HepG2 (cell line): ENCODE data around the gene FXN. TPM values are rescaled to one million over a fixed set of nuclear protein-coding genes. Genes with fewer than 3 reads are reported as not detected.
A peak's percentile ranks its signal among the peaks of the same experiment; 100 is the strongest.

Experiments used
- ASH2L ChIP-seq: fragments of 300-600, 200-600 bp; sonication (generic); IDR thresholded peaks from 2 replicates; pipeline ENCODE4 v1.7.0; 2017; ENCODE audit warnings: low read depth, mild to moderate bottlenecking, moderate library complexity, mixed read lengths, low read length; ENCODE audit not compliant: insufficient read length
- CBFB ChIP-seq: sonication (generic); formaldehyde crosslinking; IDR thresholded peaks from 2 replicates; pipeline ENCODE4 v1.4.0; 2020; ENCODE audit warnings: missing genetic modification reagents
- GLI4 ChIP-seq: sonication (generic); formaldehyde crosslinking; IDR thresholded peaks from 2 replicates; pipeline ENCODE4 v1.5.1; 2020; ENCODE audit warnings: missing genetic modification reagents, mild to moderate bottlenecking, moderate library complexity, borderline replicate concordance
- ISL2 ChIP-seq: sonication (generic); formaldehyde crosslinking; IDR thresholded peaks from 2 replicates; pipeline ENCODE4 v1.5.0; 2020; ENCODE audit warnings: missing genetic modification reagents
- JUNB ChIP-seq: sonication (generic); formaldehyde crosslinking; IDR thresholded peaks from 2 replicates; pipeline ENCODE4 v1.8.0; 2022; ENCODE audit warnings: missing genetic modification reagents, mild to moderate bottlenecking, borderline replicate concordance
- KDM2A ChIP-seq: sonication (generic); formaldehyde crosslinking; IDR thresholded peaks from 2 replicates; pipeline ENCODE4 v1.4.0; 2020; ENCODE audit warnings: low read depth, missing genetic modification reagents, borderline replicate concordance
- RAD21 ChIP-seq: fragments of 450-650 bp; formaldehyde crosslinking; IDR thresholded peaks from 2 replicates; pipeline ENCODE4 v1.5.0; 2020; ENCODE audit warnings: mild to moderate bottlenecking
- SMAD9 ChIP-seq: sonication (generic); formaldehyde crosslinking; IDR thresholded peaks from 2 replicates; pipeline ENCODE4 v1.5.1; 2020; ENCODE audit warnings: mild to moderate bottlenecking, missing genetic modification reagents
- SRY ChIP-seq: sonication (generic); formaldehyde crosslinking; IDR thresholded peaks from 2 replicates; pipeline ENCODE4 v1.8.0; 2022; ENCODE audit warnings: mild to moderate bottlenecking, missing genetic modification reagents
- TBX2 ChIP-seq: sonication (generic); formaldehyde crosslinking; IDR thresholded peaks from 2 replicates; pipeline ENCODE4 v1.5.0; 2020; ENCODE audit warnings: missing genetic modification reagents, mild to moderate bottlenecking, borderline replicate concordance
- TMF1 ChIP-seq: sonication (generic); formaldehyde crosslinking; IDR thresholded peaks from 2 replicates; pipeline ENCODE4 v1.8.1; 2022; ENCODE audit warnings: low read depth, missing genetic modification reagents
- TP53 ChIP-seq: sonication (generic); formaldehyde crosslinking; conservative IDR thresholded peaks from 2 replicates; pipeline ENCODE4 v1.4.0; 2020; ENCODE audit warnings: missing genetic modification reagents
- ZNF556 ChIP-seq: sonication (generic); formaldehyde crosslinking; IDR thresholded peaks from 2 replicates; pipeline ENCODE4 v1.4.0; 2020; ENCODE audit warnings: mild to moderate bottlenecking, missing genetic modification reagents, borderline replicate concordance
- ZNF777 ChIP-seq: sonication (generic); formaldehyde crosslinking; IDR thresholded peaks from 2 replicates; pipeline ENCODE4 v1.4.0; 2020; ENCODE audit warnings: missing genetic modification reagents
- polyA plus RNA-seq, 8 experiments: library from polyadenylated mRNA; depleted of rRNA in 3 of 8; stranded (reverse) in 7 of 8; unstranded in 1 of 8; fragments of >200 nt; fragmentation: Illumina TruSeq in 4 of 8; extraction: Trizol in 4 of 8; gene quantifications; 2 replicates each; pipeline versions ENCODE4 v1.2.1 to v1.2.3, GENCODE V29; 2011 to 2016; ENCODE audit warnings: low read depth in 4 of 8, missing spikeins in 1 of 8, mixed read lengths in 1 of 8; ENCODE audit not compliant: insufficient read depth in 1 of 8
- total RNA-seq, 5 experiments: library from RNA; depleted of rRNA; stranded (reverse); fragments of >200 nt; fragmentation: Illumina TruSeq; extraction: Trizol; gene quantifications; 2 replicates each; pipeline ENCODE4 v1.2.3, GENCODE V29; 2016; ENCODE audit warnings: low read depth in 1 of 5
- TF ChIP-seq, protein P1 (sequence below): sonication (generic); formaldehyde crosslinking; IDR thresholded peaks from 2 replicates; pipeline ENCODE4 v1.9.0; 2021; ENCODE audit warnings: missing genetic modification reagents, borderline replicate concordance
- TF ChIP-seq, protein P2 (sequence below): sonication (generic); formaldehyde crosslinking; IDR thresholded peaks from 2 replicates; pipeline ENCODE4 v1.4.0; 2020; ENCODE audit warnings: missing genetic modification reagents, borderline replicate concordance
- TF ChIP-seq, protein P3 (sequence below): sonication (generic); formaldehyde crosslinking; IDR thresholded peaks from 2 replicates; pipeline ENCODE4 v1.5.0; 2020; ENCODE audit warnings: mild to moderate bottlenecking, missing genetic modification reagents, moderate library complexity

FXN gene
- total and polyA plus RNA-seq, 2 of the 13 experiments (the other 11 are each of a cell fraction or from before 2014, with no cell fraction given), result 24.1 to 26.0 TPM

DNA sequence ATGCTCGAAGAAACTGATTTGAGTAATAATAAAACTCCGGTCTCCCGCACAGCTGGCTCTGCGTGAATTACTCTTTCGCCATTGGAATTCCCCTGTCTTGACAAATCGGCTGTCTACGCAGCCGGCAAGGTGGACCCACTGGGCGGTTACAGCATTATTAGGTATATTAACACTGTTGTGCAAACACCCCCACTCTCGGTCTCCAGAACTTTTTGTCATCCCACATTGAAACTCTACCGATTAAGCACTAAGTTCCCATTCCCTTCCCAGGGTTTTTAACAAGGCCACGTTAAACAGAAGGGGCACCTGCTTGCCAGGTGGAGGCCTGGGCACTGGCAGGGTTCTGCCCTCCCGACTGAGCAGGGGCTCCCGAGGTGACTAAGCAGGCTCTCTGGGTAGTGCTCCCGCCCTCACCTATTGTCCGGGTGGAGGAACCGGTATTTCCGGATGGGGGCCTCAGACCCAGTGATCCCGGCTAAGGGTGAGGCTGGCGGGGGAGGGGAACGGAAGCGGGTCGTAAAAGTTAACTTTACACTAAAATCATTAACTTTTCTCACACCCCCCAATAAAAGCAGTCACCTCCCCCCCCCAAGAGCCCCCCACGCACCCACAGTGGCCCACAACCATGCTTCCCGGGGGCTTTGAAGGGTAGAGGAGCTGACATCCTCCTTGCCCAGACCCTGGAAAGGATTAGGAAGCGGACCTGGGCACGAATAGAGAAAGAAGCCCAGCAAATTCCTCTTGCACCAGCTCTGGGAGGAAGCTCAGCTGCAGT, 85.0 kb downstream of the FXN start (continued):
- TF ChIP-seq JUNB (CRISPR knock-in tag) (no peak), ISL2 (CRISPR knock-in tag) (peak; percentile 31; the same call in 1 of the 2 replicates), CBFB (no peak), ZNF556 (peak; percentile 18; the same call in 1 of the 2 replicates), SRY (CRISPR knock-in tag) (no peak), ZNF777 (no peak), TMF1 (no peak), GLI4 (CRISPR knock-in tag) (no peak), RAD21 (CRISPR knock-in tag) (no peak), ASH2L (peak; percentile 36), SMAD9 (no peak), TP53 (CRISPR knock-in tag) (no peak), KDM2A (CRISPR knock-in tag) (peak; percentile 69; the same call in 1 of the 2 replicates), TBX2 (CRISPR knock-in tag) (peak; percentile 76)
- TF ChIP-seq, protein P1, sequence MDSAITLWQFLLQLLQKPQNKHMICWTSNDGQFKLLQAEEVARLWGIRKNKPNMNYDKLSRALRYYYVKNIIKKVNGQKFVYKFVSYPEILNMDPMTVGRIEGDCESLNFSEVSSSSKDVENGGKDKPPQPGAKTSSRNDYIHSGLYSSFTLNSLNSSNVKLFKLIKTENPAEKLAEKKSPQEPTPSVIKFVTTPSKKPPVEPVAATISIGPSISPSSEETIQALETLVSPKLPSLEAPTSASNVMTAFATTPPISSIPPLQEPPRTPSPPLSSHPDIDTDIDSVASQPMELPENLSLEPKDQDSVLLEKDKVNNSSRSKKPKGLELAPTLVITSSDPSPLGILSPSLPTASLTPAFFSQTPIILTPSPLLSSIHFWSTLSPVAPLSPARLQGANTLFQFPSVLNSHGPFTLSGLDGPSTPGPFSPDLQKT (CRISPR knock-in tag), result no peak
- TF ChIP-seq, protein P2, sequence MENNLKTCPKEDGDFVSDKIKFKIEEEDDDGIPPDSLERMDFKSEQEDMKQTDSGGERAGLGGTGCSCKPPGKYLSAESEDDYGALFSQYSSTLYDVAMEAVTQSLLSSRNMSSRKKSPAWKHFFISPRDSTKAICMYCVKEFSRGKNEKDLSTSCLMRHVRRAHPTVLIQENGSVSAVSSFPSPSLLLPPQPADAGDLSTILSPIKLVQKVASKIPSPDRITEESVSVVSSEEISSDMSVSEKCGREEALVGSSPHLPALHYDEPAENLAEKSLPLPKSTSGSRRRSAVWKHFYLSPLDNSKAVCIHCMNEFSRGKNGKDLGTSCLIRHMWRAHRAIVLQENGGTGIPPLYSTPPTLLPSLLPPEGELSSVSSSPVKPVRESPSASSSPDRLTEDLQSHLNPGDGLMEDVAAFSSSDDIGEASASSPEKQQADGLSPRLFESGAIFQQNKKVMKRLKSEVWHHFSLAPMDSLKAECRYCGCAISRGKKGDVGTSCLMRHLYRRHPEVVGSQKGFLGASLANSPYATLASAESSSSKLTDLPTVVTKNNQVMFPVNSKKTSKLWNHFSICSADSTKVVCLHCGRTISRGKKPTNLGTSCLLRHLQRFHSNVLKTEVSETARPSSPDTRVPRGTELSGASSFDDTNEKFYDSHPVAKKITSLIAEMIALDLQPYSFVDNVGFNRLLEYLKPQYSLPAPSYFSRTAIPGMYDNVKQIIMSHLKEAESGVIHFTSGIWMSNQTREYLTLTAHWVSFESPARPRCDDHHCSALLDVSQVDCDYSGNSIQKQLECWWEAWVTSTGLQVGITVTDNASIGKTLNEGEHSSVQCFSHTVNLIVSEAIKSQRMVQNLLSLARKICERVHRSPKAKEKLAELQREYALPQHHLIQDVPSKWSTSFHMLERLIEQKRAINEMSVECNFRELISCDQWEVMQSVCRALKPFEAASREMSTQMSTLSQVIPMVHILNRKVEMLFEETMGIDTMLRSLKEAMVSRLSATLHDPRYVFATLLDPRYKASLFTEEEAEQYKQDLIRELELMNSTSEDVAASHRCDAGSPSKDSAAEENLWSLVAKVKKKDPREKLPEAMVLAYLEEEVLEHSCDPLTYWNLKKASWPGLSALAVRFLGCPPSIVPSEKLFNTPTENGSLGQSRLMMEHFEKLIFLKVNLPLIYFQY (CRISPR knock-in tag), result peak; percentile 91; the same call in 1 of the 2 replicates
- TF ChIP-seq, protein P3, sequence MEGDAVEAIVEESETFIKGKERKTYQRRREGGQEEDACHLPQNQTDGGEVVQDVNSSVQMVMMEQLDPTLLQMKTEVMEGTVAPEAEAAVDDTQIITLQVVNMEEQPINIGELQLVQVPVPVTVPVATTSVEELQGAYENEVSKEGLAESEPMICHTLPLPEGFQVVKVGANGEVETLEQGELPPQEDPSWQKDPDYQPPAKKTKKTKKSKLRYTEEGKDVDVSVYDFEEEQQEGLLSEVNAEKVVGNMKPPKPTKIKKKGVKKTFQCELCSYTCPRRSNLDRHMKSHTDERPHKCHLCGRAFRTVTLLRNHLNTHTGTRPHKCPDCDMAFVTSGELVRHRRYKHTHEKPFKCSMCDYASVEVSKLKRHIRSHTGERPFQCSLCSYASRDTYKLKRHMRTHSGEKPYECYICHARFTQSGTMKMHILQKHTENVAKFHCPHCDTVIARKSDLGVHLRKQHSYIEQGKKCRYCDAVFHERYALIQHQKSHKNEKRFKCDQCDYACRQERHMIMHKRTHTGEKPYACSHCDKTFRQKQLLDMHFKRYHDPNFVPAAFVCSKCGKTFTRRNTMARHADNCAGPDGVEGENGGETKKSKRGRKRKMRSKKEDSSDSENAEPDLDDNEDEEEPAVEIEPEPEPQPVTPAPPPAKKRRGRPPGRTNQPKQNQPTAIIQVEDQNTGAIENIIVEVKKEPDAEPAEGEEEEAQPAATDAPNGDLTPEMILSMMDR, result no peak
